GM21423 (cell line): Measurements from ENCODE around the gene PCNX1.
"Not testable (repeated sequence)": the region's sequence is repeated elsewhere in the genome, so short reads cannot be mapped to it uniquely, and the experiment has no call there.

Source experiments
- ATAC-seq: cut with Tn5 transposase; IDR thresholded peaks from one replicate; pipeline ENCODE4 v1.9.1; 2021; ENCODE audit warnings: mild to moderate bottlenecking, moderate library complexity; ENCODE audit not compliant: unreplicated experiment

PCNX1 gene

GRCh38 chr14:70907176-70907995 is at the start of gene PCNX1:
Gene PCNX1 (plus strand): TSS chr14:70907459. CDS start chr14:70907851, 392 bp downstream.
- ATAC-seq, result peak; percentile 75

- ATAC-seq, result no peak
Observed at GRCh38 chr14:70857496-70857890, 49.8 kb upstream of the PCNX1 start.

GRCh38 chr14:70858641-70859040 is 48.6 kb upstream of the PCNX1 start:
- ATAC-seq, result no peak

GRCh38 chr14:70866992-70867391 is 40.3 kb upstream of the PCNX1 start:
- not testable (repeated sequence) for ATAC-seq

GRCh38 chr14:70871001-70871400 is 36.3 kb upstream of the PCNX1 start:
- ATAC-seq, result no peak

- no peak for ATAC-seq
Observed at GRCh38 chr14:70871863-70872677, 35.2 kb upstream of the PCNX1 start.

GRCh38 chr14:70872678-70873020 is 34.6 kb upstream of the PCNX1 start:
- no peak for ATAC-seq

GRCh38 chr14:70873627-70874026 is 33.6 kb upstream of the PCNX1 start:
- no peak for ATAC-seq

GRCh38 chr14:70875811-70876460 is 31.3 kb upstream of the PCNX1 start:
- not testable (repeated sequence) for ATAC-seq

GRCh38 chr14:70879448-70879847 is 27.8 kb upstream of the PCNX1 start:
- no peak for ATAC-seq

- ATAC-seq, result not testable (repeated sequence)
Observed at GRCh38 chr14:70880888-70881287, 26.4 kb upstream of the PCNX1 start.

GRCh38 chr14:70881549-70882177 is 25.6 kb upstream of the PCNX1 start:
- ATAC-seq, result peak; percentile 67

GRCh38 chr14:70882776-70883492 is 24.3 kb upstream of the PCNX1 start:
- ATAC-seq, result no peak

GRCh38 chr14:70884595-70885342 is 22.5 kb upstream of the PCNX1 start:
- no peak for ATAC-seq

- no peak for ATAC-seq
Observed at GRCh38 chr14:70885343-70886022, 21.8 kb upstream of the PCNX1 start.

GRCh38 chr14:70886421-70887206 is 20.6 kb upstream of the PCNX1 start:
- peak; percentile 39 for ATAC-seq

- ATAC-seq, result peak; percentile 40
Observed at GRCh38 chr14:70887207-70887681, 20.0 kb upstream of the PCNX1 start.
